ENCODE results near the gene HORMAD1. TPM values are rescaled to one million over a fixed set of nuclear protein-coding genes. Genes with fewer than 3 reads are reported as not detected.

The HORMAD1 gene
- total and polyA plus RNA-seq, 2 of the 13 experiments (the other 11 are each of a cell fraction or from before 2014, with no cell fraction given), result not detected

GRCh38 chr1:150686275-150686674 lies 34.4 kb downstream of the HORMAD1 start:
- BruUV-seq (replicated peaks), result no TSS peak
- no peaks in the 10 kb centered on the region for H3K27me3 ChIP-seq (ENCODE audit: control insufficient read depth in 1 of 2, insufficient read depth in 2 of 2, low read length in 2 of 2)
- FAIRE-seq (no peak), DNase-seq (ENCODE audit: low spot score) (no peak), ATAC-seq (no peak)
- no peak overlapping the region for H3K27ac ChIP-seq (ENCODE audit: extremely low read length, insufficient read depth, low read length)
- no peaks in the 10 kb centered on the region for H3K9me3 ChIP-seq (ENCODE audit: low read length)
- ChIA-PET POLR2A (no interaction called here), CTCF (ENCODE audit: low intra/inter-chr PET ratio, low total read pairs) (no interaction called here)
- TF ChIP-seq AGO1 (IDR thresholded peaks at IDR 0.05; ENCODE audit: low read depth, low read length, poor library complexity, severe bottlenecking) (no peak), SNAPC5 (CRISPR knock-in tag; IDR thresholded peaks at IDR 0.05; ENCODE audit: borderline replicate concordance) (no peak), RBFOX2 (IDR thresholded peaks at IDR 0.05; ENCODE audit: low read depth, low read length) (no peak), ZNF121 (CRISPR knock-in tag; IDR thresholded peaks at IDR 0.05) (no peak), ZNF569 (CRISPR knock-in tag; IDR thresholded peaks at IDR 0.05; ENCODE audit: borderline replicate concordance) (no peak), ZHX2 (IDR thresholded peaks at IDR 0.05; ENCODE audit: low read depth) (no peak), ZHX2 (CRISPR knock-in tag; IDR thresholded peaks at IDR 0.05; ENCODE audit: borderline replicate concordance) (no peak), RAD21 (CRISPR knock-in tag; IDR thresholded peaks at IDR 0.05) (no peak), KMT2B (CRISPR knock-in tag; IDR thresholded peaks at IDR 0.05) (no peak), RNF219 (CRISPR knock-in tag; IDR thresholded peaks at IDR 0.05) (no peak), SAFB2 (CRISPR knock-in tag; IDR thresholded peaks at IDR 0.05; ENCODE audit: borderline replicate concordance, low read depth) (no peak), YEATS4 (CRISPR knock-in tag; IDR thresholded peaks at IDR 0.05; ENCODE audit: borderline replicate concordance) (no peak), ZBTB7A (CRISPR knock-in tag; IDR thresholded peaks at IDR 0.05) (no peak), ZNF800 (CRISPR knock-in tag; IDR thresholded peaks at IDR 0.05) (no peak), CBX1 (IDR thresholded peaks at IDR 0.05; ENCODE audit: low read depth) (no peak)
- H4K20me1 ChIP-seq (ENCODE audit: insufficient read depth, low read length), result no peaks in the 10 kb centered on the region
- peaks cover 1 to 32% of the 10 kb centered on the region in 2 experiments; a peak in 4 of 5 replicates for H3K36me3 ChIP-seq (replicated peaks in 1 of 2; ENCODE audit: control insufficient read depth in 1 of 2, insufficient read depth in 2 of 2, low read length in 2 of 2)
- in situ Hi-C loops (cut with HindIII; ENCODE audit: extremely low pct_ligation_motif_present, low pct_unique_long_range_greater_than_20kb) (no loop called here), intact Hi-C loops (cut with micrococcal nuclease; ENCODE audit: unreplicated experiment) (no loop called here)
- 100% methylated on average over 3 of the region's 3 CpGs for WGBS (ENCODE audit: low lambda C conversion rate)
- no peak overlapping the region for H3K4me3 ChIP-seq (replicated peaks in 1 of 3; ENCODE audit: insufficient read depth in 1 of 3, low read depth in 2 of 3, low read length in 3 of 3)
- H3K4me2 ChIP-seq (ENCODE audit: low read depth, low read length), result no peak overlapping the region
- H2AFZ ChIP-seq (ENCODE audit: low read length), result no peak overlapping the region
- no peaks in the 10 kb centered on the region for H3K79me2 ChIP-seq (ENCODE audit: insufficient read depth, low read length)
- no peaks in the 10 kb centered on the region for H3K4me1 ChIP-seq (ENCODE audit: insufficient read depth, low read length)
- no peak overlapping the region for H3K9ac ChIP-seq (ENCODE audit: insufficient read depth, low read depth, low read length)

Measured in HepG2 (cell line).